GM18909 (cell line): ENCODE data around the gene C2CD4D.
"Not testable (repeated sequence)": the region's sequence is repeated elsewhere in the genome, so short reads cannot be mapped to it uniquely, and the experiment has no call there.

Experiments
- ATAC-seq: cut with Tn5 transposase; IDR thresholded peaks from one replicate; pipeline ENCODE4 v1.9.1; 2021; ENCODE audit warnings: mild to moderate bottlenecking; ENCODE audit not compliant: unreplicated experiment, poor library complexity

C2CD4D gene

GRCh38 chr1:151839457-151840403, at the start of gene C2CD4D:
Gene C2CD4D, minus strand, starts transcription at chr1:151839820. Its CDS starts 831 bp downstream, at chr1:151838989.
- ATAC-seq = peak; percentile 57

- no peak for ATAC-seq
Measured at GRCh38 chr1:151888972-151889570, 49.5 kb upstream of the C2CD4D start.

- no peak for ATAC-seq
Measured at GRCh38 chr1:151887028-151887427, 47.4 kb upstream of the C2CD4D start.

- ATAC-seq = no peak
Measured at GRCh38 chr1:151885479-151885878, 45.9 kb upstream of the C2CD4D start.

- ATAC-seq = not testable (repeated sequence)
Measured at GRCh38 chr1:151884879-151885278, 45.3 kb upstream of the C2CD4D start.

GRCh38 chr1:151884445-151884844, 44.8 kb upstream of the C2CD4D start:
- ATAC-seq = not testable (repeated sequence)

GRCh38 chr1:151883898-151884297, 44.3 kb upstream of the C2CD4D start:
- not testable (repeated sequence) for ATAC-seq

- not testable (repeated sequence) for ATAC-seq
Measured at GRCh38 chr1:151882918-151883317, 43.3 kb upstream of the C2CD4D start.

GRCh38 chr1:151882466-151882865, 42.8 kb upstream of the C2CD4D start:
- ATAC-seq = no peak

- no peak for ATAC-seq
Measured at GRCh38 chr1:151881479-151881878, 41.9 kb upstream of the C2CD4D start.

GRCh38 chr1:151875419-151876097, 35.9 kb upstream of the C2CD4D start:
- ATAC-seq = no peak

GRCh38 chr1:151872776-151873175, 33.2 kb upstream of the C2CD4D start:
- ATAC-seq = not testable (repeated sequence)

- no peak for ATAC-seq
Measured at GRCh38 chr1:151871284-151872030, 31.8 kb upstream of the C2CD4D start.

GRCh38 chr1:151868486-151868885, 28.9 kb upstream of the C2CD4D start:
- ATAC-seq = no peak

- ATAC-seq = no peak
Measured at GRCh38 chr1:151867765-151868411, 28.3 kb upstream of the C2CD4D start.

GRCh38 chr1:151867321-151867720, 27.7 kb upstream of the C2CD4D start:
- ATAC-seq = no peak

- no peak for ATAC-seq
Measured at GRCh38 chr1:151864411-151864810, 24.8 kb upstream of the C2CD4D start.

GRCh38 chr1:151862604-151863003, 23.0 kb upstream of the C2CD4D start:
- no peak for ATAC-seq

GRCh38 chr1:151860504-151861187, 21.0 kb upstream of the C2CD4D start:
- no peak for ATAC-seq
